HCT116 (cell line): Measurements from ENCODE around the gene RHOH.

Source experiments
- SP1 ChIP-seq: IDR thresholded peaks from 2 replicates; pipeline ENCODE4 v1.6.1; 2012; ENCODE audit warnings: low read depth
- ZNF274 ChIP-seq: fragments of 200-500 bp; sonication (Bioruptor generic); IDR thresholded peaks from 2 replicates; pipeline ENCODE4 v1.6.1; 2014; ENCODE audit warnings: mild to moderate bottlenecking, low read depth, low read length, inconsistent platforms
- TF ChIP-seq, protein P1 (sequence below), 3 experiments: fragments of 200-600 bp in 1 of 3; sonication (generic) in 1 of 3; IDR thresholded peaks in 2 of 3; conservative IDR thresholded peaks in 1 of 3; 2 replicates each; pipeline ENCODE4 v1.5.1; 2012 to 2017; ENCODE audit warnings: low read depth in 2 of 3, low read length in 2 of 3, antibody characterized with exemption in 1 of 3, borderline replicate concordance in 1 of 3, control low read depth in 1 of 3, mild to moderate bottlenecking in 1 of 3, mixed read lengths in 1 of 3, mixed run types in 1 of 3, moderate library complexity in 1 of 3; ENCODE audit not compliant: insufficient read depth in 1 of 3

GRCh38 chr4:40211224-40212185, 14.7 kb downstream of the RHOH start:
- TF ChIP-seq, protein P1, sequence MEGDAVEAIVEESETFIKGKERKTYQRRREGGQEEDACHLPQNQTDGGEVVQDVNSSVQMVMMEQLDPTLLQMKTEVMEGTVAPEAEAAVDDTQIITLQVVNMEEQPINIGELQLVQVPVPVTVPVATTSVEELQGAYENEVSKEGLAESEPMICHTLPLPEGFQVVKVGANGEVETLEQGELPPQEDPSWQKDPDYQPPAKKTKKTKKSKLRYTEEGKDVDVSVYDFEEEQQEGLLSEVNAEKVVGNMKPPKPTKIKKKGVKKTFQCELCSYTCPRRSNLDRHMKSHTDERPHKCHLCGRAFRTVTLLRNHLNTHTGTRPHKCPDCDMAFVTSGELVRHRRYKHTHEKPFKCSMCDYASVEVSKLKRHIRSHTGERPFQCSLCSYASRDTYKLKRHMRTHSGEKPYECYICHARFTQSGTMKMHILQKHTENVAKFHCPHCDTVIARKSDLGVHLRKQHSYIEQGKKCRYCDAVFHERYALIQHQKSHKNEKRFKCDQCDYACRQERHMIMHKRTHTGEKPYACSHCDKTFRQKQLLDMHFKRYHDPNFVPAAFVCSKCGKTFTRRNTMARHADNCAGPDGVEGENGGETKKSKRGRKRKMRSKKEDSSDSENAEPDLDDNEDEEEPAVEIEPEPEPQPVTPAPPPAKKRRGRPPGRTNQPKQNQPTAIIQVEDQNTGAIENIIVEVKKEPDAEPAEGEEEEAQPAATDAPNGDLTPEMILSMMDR (IDR thresholded peaks at IDR 0.05 in 2 of 3, conservative IDR thresholded peaks at IDR 0.05 in 1 of 3; ENCODE audit: borderline replicate concordance in 1 of 3, insufficient read depth in 1 of 3, low read depth in 2 of 3, low read length in 2 of 3): no peak
- TF ChIP-seq ZNF274: no peak
- TF ChIP-seq SP1: no peak
